ENCODE measurements around the gene RUNX1.

RUNX1 gene

DNA sequence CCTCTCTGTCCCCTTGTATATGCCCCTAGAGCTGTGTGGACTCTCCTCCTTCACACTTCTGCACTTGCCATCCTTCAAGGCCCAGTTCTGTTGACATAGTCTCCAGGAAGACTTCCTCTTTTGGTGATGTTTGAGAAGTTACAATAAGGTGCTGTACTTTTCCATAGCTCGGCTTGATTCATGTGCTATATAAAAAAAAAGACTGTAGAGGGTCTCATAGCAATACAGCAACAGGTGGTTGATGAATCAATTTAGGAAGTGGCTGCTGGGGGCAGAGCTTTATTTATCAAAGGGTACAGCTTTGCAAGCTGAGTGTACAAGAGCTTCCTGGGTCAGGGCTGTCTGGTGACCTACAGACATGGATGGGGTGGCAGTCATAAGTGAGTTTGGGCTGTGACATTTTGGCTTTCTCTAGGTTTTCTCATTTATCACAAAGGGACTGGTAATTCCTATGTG, 102.7 kb downstream of the RUNX1 start:
- DNase-seq (ENCODE audit: low read depth), result no peak

DNA sequence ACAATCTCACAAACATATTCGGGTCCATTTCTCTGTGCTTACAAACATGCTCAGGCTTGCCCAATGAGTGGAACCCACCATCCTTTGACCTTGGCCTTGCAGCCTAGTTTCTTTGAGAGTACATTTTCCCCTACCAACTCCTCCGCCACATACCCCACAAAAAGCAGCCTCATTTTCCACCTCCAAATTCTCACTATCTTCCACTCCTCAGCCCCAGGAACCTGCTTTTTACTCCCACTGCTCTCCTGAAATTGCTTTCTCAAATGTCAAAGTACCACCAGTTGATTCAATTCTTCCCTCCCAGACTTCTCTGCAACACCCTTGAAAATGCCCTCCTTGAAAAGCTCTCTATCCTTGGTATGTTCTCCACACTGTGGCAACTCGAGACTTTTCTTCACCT, 103.8 kb downstream of the RUNX1 start:
- DNase-seq (ENCODE audit: low read depth), result no peak

DNA sequence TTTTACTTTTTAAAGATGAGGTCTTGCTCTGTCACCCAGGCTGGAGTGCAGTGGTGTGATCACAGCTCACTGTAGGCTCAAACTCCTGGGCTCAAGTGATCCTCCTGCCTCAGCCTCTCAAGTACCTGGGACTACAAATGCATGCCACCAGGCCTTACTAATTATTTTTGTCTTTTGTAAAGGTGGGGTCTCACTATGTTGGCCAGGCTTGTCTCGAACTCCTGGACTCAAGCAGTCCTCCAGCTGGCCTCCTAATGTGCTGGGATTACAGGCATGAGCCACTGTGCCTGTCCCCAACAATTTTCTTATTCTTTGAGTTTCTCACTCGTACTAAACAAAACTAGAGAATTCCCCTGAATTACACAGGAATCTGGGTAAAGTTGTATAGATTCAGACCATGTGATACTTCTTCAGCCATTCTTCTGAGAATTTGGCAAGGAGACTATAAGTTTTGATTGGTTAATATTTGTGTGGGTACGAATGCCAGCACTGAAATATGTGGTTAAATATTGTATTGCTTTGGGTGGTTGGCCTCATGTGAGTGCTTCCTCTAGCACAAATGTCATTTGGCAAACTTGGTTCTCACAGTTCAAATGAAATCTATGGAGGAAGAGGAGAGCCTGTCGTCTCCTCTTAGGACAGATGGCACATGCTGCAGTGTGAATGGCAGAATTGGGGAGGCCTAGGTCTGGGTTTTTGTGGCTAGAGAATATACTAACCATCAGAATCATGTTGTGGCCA, 104.9 kb downstream of the RUNX1 start:
- DNase-seq (ENCODE audit: low read depth), result no peak

DNA sequence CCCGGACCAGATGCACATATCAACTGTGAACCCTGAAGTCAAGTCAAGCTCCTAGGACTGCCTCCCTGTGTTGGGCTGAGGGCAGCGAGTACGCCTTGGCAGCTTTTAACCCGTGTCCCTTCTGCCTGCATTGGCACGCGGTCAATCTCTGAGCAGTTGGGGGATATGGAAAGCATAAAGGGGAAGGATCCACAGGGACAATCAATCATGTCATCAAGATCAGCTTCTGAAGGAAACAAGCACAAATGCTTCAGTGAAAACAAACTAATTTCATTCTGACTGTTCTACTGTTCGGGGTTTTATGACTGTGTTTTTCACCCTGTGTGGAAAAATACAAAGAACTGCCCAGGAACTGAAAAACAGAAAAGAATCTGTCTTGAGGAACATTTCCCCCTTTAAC, 106.2 kb downstream of the RUNX1 start:
- DNase-seq (ENCODE audit: low read depth), result no peak

DNA sequence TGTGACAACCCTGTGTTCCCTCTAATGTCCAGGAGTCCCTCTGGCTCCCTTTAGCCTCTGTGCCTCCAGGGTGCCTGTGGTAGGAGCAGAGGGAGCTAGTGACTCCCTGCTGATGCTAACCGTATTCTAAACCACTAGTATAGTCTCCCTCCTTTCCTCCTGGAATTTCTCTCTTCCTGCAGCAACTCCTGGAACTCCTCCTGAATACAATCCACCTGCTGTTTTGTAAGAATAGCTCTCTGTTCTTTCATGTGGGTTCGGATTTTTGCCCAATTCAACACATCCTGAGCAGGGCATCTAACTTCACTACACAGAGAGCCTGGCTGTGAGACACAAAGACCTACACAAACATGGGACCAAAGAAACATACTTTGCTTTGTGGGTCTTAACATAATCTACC, 107.9 kb downstream of the RUNX1 start:
- DNase-seq (ENCODE audit: low read depth), result no peak

DNA sequence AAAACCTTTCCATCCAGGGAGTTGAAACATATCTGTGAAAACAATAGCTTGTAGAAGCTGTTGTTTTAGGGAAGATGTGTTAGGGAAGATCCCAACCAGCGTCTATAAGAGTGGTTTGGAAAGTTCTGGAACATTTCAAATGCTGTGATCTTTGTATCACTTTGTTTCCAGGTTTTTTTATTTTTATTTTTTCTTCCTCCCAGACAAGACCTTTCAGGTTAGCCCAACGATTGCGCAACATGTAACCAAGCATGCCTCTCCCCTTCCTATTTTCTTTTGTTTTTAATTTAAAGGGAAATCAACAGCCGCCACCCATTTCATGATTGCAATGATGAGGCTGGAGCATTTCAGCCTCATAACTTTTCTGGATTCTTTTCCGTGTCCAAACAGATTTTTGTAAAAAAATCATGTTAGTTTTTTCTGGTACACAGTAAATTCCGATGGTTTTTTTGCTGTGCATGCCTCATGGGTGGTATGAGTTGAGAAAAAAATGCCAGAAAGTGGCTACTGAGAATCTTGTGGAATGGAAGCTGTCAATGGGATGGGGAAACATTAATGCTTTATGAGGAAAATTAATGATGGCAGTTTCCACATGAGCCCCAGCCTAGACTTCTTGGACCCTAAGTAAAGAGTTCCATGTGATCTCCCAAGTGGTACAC, 109.3 kb downstream of the RUNX1 start:
- no peak for DNase-seq (ENCODE audit: low read depth)

DNA sequence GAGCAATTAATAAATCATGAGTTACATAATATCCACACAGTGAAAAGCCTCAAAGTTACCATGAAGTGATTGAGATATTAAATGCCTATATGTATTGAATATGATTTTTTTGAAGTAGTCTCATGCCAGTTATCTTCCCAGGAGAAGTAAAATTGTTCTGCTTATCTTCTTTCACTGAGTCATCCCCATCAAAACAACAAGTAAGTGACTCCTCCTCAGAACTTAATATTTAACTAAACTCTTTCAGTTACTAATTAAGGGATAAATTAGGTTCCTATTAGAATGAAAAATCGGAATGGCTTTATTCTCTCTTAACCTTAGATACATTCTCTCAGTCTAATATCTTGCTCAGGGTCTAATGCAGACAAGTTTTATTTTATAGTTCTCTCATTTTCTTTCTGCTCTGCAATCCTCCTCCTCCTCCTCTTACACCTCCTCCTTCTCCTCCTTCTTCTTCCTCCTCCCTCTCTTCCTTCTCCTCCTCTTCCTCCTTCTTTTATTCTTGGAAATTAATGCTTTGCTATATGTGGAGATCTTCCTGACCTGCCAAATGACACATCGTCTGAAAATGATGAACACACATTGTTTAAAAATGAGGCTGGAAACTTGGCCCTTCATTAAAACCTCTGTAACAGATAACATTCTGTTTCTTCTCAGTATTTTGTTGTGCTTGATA, 110.9 kb downstream of the RUNX1 start:
- no peak for DNase-seq (ENCODE audit: low read depth)

DNA sequence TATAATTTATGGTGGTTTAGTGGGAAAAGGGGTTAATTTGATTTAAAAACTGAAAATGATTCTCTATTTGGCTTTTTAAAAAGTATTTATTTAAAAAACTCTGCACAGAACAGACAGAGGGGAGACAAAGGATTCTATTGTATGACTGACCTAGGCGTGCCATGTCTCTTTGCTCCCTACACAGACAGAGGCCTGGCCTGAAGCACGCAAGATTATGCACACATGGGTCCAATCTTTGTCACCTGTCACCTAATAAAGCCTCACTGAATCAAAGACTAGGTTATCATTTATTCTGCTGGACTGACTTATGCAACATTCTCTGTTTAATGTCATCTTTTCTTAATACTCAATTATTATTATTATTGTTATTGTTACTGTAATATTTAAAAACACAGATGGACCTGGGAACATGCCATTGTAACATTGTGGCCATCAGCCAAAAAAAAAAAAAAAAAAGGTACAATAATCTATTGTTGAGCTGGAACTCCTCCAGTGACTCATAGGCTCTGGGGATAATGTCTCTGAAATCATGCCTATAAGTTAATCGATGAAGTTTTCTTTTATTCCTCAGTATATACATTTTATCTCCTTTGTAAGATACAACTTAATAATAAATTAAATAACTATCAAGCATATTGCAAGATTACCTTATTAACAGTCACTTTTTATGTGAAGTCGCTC, 112.1 kb downstream of the RUNX1 start:
- DNase-seq (ENCODE audit: low read depth), result no peak

DNA sequence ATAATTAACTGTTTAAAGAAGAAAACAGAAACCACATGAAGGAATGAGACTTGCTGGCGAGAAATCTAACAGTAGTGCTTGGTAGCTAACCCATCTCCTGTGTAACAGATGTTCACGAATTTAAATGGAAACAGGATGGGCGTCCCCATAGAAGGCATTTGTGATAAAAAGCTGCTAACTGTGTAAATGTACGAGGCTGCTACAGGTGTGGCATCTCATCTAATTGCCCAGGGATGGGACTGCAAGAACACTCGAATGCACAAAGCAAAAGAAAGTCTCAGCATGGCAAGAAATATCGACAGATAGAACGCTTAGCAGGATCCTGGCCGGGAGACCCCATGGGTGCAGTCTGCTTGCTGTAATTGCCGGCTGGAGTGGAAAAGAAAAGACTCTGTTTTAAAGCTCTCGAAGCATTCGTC, 112.7 kb downstream of the RUNX1 start:
- DNase-seq (ENCODE audit: low read depth), result no peak

DNA sequence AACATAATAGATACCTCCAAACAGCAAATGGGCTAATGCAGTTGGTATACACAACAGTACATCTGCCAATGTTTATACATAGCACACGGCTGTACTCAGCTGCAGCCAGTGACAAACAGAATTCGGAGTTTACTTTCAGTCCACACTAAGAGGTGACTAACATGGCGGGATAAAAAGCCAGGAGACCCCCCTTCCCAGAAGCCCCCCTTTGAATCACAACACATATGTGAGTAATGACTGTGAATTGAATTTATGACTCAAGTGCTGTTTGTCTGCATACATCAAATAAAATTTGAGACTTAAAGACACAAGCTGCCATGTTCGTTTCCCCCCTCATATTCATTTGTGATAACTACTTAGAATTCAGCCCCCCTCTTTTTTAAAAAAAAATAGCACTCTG, 113.2 kb downstream of the RUNX1 start:
- no peak for DNase-seq (ENCODE audit: low read depth)

DNA sequence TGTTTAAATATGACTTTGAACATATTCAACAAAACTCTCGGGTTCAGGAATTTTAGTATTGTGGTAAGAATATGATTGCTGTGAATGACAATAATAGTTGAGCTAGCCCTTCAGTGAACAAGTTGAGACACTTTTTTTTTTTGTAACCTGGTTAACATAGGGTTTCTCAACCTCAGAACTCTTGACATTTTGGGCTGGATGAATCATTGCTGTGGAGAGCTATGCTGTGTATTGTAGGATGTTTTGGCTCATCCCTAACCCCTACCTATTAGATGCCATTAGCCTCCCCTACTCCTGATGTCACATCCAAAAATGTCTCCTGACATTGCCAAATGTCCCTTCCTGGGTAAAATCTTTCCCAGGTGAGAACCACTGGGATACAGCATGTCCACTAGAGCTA, 113.7 kb downstream of the RUNX1 start:
- DNase-seq (ENCODE audit: low read depth), result no peak

DNA sequence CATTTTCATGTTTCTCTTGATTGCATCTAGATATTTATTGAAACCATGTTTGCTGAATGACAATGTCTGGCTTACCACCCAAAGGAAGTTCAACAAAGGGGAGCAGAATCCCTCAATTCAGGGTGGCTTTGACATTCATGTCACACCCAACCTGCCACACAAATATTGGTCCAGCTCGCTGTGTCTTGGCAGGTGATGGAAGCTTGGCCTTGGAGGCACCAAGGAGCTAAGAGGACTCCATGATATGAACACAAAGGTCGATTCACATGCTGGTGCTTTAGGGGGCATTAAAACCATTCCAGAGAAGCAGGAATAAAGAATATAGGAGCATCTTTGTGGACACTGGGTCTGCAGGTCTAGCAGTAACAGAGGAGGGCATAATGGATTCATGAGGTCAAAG, 114.8 kb downstream of the RUNX1 start:
- no peak for DNase-seq (ENCODE audit: low read depth)

DNA sequence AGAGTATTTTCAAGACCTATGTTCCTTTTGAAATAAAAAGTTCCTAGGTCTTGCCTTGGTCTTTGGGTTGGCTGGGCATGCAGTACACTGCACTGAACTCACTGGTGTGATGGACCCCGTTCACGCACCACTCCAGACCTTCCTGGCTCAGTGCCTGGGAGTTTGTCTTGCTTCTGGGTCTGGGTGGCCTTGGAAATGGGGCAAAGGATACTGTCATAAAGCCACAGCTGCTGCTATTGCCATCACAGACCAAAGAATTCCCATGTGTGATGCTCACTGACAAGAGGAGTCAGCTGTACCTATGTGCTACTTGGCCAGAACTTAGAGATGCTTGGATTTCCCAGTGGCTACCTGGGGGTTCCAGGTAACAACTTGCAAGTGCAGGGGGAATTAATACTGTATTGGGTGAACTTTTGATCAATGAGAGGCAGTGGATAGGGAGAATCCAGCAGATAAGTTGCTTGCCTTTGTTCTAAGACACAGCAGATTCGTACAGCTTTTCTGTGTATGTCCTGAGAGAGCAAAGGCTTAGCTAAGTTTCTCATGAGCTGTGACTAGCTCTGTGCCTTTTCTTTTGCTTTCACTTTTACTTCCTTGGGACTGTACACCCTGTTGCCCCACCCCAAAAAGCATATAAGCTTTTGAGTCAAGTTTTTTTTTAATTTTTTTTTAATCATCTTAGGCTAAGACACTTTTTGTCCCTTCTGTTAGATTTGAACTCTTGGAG, 115.3 kb downstream of the RUNX1 start:
- no peak for DNase-seq (ENCODE audit: low read depth)

DNA sequence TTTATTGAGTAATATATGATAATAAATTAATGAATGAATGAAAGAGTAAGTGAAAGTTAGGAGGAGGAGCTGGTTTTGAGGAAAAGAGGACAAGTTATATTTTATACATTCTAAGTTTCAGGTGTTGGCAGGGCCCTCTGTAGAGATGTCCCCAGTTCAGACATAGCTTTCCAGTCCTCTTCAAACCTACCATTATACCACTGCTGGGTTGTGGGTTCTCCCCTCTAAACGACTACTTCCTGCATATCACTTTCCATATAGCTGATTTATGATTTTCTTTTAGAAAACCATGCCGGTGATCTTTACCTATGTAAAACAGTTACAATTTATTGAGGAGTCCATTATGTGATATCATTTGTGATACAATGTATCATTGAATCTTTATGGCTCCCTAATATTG, 116.9 kb downstream of the RUNX1 start:
- DNase-seq (ENCODE audit: low read depth), result no peak

DNA sequence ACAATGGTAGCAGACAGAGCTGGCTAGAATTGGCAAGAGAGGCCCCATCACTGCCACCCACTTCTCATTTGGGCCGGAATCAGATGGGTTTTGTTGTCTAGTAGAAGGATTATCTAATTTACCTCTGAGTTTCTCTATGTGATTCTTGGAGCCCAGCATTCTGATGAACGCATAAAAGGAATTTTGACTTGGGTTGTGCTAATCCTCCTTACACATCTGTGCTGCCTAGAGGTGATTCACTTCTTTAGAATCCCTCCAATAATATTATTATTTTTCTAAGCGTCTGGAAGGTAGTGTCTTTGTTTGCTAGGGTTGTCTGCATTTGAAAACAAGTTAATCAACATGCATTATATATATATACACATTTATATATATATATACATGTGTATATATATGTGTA, 118.1 kb downstream of the RUNX1 start:
- DNase-seq (ENCODE audit: low read depth), result no peak

DNA sequence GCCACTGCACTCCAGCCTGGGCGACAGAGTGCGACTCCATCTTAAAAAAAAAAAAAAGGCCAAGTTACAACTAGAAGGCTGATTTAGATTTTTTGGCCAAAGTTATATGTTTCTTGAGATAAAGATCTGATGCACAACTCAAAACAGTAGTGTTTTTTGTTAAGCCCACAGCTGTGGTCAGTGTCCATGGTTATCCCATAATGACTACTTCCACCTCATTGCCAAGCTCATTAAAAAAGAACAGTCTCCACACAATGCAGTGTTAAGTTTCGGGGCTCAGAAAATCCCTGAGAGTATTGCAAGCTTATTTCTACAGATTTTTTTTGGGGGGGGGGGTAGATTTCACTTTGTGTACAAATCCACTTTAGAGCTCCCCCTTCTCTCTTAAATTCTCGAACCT, 120.5 kb downstream of the RUNX1 start:
- DNase-seq (ENCODE audit: low read depth), result no peak

DNA sequence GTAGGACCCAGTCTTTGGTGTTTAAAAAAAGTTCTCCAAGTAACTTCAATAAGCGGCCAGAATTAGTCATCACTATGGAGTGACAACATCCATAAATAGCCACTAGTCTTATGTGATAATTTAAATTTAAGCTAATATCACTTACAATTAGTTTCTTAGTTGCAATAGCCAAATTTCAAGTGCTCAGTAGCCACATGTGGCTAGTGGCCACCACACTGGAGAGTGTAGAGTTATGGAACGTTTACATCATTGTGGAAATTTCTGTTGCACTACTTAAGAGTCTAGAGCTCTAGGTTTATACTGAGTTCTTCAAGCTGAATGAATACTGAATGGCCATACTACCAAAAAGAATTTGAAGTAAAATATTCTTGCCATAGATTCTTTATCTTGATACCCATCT, 121.1 kb downstream of the RUNX1 start:
- DNase-seq (ENCODE audit: low read depth), result no peak

DNA sequence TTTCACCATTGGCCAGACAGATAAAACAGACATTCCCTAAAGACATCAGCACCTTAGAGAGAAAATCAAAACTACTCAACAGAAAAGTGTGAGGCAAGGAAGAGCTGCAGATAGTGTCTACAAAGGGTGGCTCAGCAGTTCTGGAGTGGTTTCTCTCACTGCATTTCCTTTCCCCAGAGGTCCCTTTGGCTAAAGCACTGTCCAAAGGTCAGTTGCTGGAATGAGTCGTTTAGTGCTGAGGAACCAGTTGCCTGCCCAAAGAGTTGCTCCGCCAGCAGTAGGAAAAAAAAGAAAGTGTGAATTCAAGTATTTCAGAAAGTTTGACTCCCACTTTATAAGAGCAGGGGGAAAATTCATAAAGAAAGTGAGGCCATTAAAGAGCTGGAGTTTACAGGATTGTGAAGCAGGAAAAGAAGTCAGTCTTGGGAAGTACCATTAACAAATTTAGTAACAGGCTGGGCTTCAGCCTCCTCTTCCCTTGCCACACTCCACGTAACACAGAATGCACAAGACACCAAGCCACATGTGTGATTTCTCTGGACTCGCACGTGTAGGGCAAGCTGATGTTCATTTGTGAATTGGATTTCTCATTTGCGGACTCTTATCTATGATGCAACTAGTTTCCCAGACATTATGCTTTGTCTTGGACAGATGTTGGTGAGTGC, 122.2 kb downstream of the RUNX1 start:
- no peak for DNase-seq (ENCODE audit: low read depth)

DNA sequence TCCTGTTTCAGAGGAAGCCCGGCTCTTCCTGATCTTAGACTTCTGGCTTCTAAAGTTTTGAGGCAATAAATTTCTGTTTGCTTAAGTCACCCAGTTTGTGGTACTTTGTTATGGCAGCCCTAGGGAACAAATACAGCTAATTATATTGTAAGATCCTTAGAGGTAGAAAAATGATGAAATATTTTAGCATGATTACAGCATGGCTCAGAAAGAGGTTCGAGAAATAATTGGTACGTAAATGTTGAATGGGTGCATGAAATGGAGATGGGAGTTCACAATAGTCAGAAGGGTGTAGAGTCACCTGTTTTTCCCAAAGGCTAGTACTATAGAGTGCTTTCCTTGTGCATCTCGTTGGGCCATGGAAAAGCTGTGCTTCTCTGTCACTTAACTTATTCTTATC, 123.5 kb downstream of the RUNX1 start:
- no peak for DNase-seq (ENCODE audit: low read depth)

DNA sequence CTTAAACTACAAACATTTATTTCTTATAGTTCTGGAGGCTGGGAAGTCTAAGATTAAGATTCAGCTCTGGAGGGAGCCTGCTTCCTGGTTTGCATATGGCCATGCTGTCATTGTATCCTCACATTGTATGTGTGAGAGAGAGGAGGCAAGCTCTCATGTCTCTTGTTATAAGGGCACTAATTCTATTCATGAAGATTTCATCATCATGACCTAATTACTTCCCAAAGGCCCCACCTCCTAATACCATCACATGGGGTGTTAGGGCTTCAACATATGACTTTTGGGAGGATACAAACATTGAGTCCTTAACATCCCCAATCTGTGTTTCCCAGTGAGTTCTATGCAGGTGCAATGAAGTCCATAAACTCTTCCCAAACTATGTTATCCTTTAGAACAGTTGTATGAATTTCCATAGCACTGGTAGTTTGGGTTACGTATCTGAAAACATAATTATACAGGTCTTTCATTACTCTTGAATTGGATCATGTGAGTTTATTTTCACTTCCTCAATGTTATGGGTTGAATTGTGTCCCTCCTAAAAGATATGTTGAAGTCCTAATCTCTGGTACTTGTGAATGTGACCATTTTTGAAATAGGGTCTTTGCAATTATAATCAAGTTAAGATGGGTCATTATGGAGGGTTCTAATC, 124.2 kb downstream of the RUNX1 start:
- no peak for DNase-seq (ENCODE audit: low read depth)

DNA sequence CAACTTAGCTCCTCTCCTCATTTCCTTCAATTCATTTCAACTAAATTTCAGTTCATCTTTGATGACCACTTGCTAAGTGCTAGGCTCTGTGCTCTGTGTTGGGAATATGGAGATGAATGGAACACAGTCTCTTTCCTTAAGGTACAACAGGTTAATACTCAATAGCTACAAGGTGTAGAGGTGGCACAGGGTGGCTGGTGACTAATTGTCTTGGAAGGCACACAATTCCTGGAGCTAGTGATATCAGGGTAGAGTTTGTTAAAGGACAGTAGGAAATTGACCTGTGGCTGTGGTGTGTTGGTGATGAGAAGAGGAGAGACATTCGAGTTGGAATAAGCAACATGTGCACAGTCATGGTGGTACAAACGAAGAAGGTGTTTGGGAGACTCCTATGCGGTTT, 124.9 kb downstream of the RUNX1 start:
- DNase-seq (ENCODE audit: low read depth), result no peak

All from HS-27A (cell line).